Endothelial cell of umbilical vein (primary cell): ENCODE measurements around the gene ZNF385C.

Experiments
- EZH2 ChIP-seq: IDR thresholded peaks from 2 replicates; pipeline ENCODE4 v1.6.1; 2012; ENCODE audit warnings: borderline replicate concordance, low read depth, mild to moderate bottlenecking, moderate library complexity, low read length, inconsistent platforms; ENCODE audit not compliant: severe bottlenecking
- GATA2 ChIP-seq: IDR thresholded peaks from 2 replicates; pipeline ENCODE4 v1.7.0; 2011; ENCODE audit warnings: low read depth, mild to moderate bottlenecking, moderate library complexity, mixed read lengths, low read length; ENCODE audit not compliant: insufficient read length, insufficient read depth
- MYC ChIP-seq: IDR thresholded peaks from one replicate; pipeline ENCODE4 v1.6.1; 2011; ENCODE audit warnings: mild to moderate bottlenecking, low read depth, low read length
- POLR2A ChIP-seq: IDR thresholded peaks from 2 replicates; pipeline ENCODE4 v1.6.1; 2012; ENCODE audit warnings: low read depth, mild to moderate bottlenecking, control low read depth, low read length
- TF ChIP-seq, protein P1 (sequence below), 2 donors: IDR thresholded peaks; 1 replicate in 1 of 2; 2 replicates in 1 of 2; pipeline ENCODE4 v1.5.1; 2011; ENCODE audit warnings: low read length in 2 of 2, mild to moderate bottlenecking in 2 of 2, moderate library complexity in 2 of 2, control low read depth in 1 of 2, inconsistent platforms in 1 of 2, low read depth in 1 of 2; ENCODE audit not compliant: insufficient read depth in 1 of 2; ENCODE audit errors: extremely low read depth in 1 of 2

DNA sequence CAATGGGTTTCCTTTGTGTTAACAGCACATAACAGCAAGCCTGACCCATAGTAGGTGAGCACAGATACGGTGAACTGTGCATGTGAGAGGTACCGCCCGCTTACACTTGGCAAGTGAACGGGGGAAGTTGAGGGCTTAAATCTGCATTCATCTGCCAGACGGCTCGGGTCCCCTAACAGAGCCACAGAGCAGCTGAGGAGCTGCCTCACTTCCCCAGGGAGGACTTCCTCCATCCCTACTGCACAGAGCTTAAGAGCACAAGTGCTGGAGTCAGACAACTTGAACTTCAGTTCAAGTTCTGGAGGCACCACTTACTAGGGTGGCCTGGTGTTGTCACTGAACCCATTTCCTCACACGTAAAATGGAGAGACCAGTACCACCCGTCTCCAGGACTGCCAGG lies 43.1 kb upstream of the ZNF385C start:
- TF ChIP-seq, protein P1, sequence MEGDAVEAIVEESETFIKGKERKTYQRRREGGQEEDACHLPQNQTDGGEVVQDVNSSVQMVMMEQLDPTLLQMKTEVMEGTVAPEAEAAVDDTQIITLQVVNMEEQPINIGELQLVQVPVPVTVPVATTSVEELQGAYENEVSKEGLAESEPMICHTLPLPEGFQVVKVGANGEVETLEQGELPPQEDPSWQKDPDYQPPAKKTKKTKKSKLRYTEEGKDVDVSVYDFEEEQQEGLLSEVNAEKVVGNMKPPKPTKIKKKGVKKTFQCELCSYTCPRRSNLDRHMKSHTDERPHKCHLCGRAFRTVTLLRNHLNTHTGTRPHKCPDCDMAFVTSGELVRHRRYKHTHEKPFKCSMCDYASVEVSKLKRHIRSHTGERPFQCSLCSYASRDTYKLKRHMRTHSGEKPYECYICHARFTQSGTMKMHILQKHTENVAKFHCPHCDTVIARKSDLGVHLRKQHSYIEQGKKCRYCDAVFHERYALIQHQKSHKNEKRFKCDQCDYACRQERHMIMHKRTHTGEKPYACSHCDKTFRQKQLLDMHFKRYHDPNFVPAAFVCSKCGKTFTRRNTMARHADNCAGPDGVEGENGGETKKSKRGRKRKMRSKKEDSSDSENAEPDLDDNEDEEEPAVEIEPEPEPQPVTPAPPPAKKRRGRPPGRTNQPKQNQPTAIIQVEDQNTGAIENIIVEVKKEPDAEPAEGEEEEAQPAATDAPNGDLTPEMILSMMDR (IDR thresholded peaks at IDR 0.05; ENCODE audit: extremely low read depth in 1 of 2, insufficient read depth in 1 of 2, low read depth in 1 of 2, low read length in 2 of 2): no peak
- TF ChIP-seq GATA2 (no peak), EZH2 (no peak), POLR2A (no peak), MYC (no peak)
